OCI-LY3 (cell line): ENCODE measurements around the gene NUP210L.

Source experiments
- EZH2phosphoT487 ChIP-seq: fragments of 200-600 bp; shearing (Covaris generic); IDR thresholded peaks from 2 replicates; pipeline ENCODE4 v1.6.1; 2018; ENCODE audit warnings: antibody characterized with exemption, mixed run types, low read depth
- TF ChIP-seq, protein P1 (sequence below): fragments of 200-600, 300-600 bp; sonication (generic); IDR thresholded peaks from 2 replicates; pipeline ENCODE4 v1.5.1; 2014; ENCODE audit warnings: antibody characterized with exemption, low read length, low read depth

GRCh38 chr1:154171880-154172279 is 17.0 kb upstream of the NUP210L start:
- TF ChIP-seq, protein P1, sequence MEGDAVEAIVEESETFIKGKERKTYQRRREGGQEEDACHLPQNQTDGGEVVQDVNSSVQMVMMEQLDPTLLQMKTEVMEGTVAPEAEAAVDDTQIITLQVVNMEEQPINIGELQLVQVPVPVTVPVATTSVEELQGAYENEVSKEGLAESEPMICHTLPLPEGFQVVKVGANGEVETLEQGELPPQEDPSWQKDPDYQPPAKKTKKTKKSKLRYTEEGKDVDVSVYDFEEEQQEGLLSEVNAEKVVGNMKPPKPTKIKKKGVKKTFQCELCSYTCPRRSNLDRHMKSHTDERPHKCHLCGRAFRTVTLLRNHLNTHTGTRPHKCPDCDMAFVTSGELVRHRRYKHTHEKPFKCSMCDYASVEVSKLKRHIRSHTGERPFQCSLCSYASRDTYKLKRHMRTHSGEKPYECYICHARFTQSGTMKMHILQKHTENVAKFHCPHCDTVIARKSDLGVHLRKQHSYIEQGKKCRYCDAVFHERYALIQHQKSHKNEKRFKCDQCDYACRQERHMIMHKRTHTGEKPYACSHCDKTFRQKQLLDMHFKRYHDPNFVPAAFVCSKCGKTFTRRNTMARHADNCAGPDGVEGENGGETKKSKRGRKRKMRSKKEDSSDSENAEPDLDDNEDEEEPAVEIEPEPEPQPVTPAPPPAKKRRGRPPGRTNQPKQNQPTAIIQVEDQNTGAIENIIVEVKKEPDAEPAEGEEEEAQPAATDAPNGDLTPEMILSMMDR, result no peak
- TF ChIP-seq EZH2phosphoT487, result no peak
